HG03108 (cell line): ENCODE results near the gene LRRC8A.
A peak's percentile ranks its signal among the peaks of the same experiment; 100 is the strongest.
"Not testable (repeated sequence)": the region's sequence is repeated elsewhere in the genome, so short reads cannot be mapped to it uniquely, and the experiment has no call there.

Source experiments
- ATAC-seq: cut with Tn5 transposase; IDR thresholded peaks from one replicate; pipeline ENCODE4 v1.9.1; 2021; ENCODE audit warnings: moderate library complexity; ENCODE audit not compliant: unreplicated experiment

The LRRC8A gene

DNA sequence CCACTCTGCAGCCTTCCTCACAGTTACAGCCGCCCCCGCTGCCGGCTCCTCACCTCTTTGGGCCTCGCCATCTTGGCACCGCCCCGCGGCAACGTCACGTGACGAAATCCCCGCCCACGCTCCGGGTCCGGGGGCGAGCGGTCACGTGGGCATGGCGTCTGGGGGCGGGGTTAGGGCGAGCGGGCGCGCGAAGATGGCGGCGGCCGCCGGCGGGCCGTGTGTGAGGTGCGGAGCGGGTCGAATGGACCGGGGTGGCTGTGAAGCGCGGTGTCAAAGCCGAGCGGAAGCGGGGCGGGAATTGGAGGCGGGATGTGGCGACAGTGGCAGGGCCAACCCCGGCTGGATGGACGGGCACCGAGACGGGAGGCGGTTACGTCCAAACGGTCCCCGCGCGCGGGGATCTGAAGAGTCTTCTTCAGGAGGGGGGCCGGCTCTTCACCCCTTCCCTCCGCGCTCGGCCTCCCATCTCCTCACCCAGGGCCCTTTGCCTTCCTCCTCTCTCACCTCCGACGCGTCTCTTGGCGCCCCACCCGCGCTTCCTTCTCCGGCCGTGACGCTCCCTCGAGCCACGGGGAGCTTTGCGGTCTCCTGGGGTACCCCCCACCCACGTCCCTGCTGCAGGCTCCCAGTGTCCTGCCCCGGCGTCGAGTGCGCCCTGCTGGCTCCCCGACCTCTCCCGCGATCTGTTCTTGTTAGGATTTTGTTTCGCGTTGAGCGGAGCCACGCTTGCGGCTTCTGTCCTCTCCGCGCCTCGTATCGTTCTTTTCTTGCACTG, 65.8 kb downstream of the LRRC8A start, which contains the start of the genes DOLK and NUP188:
Gene DOLK, minus strand, starts transcription at position 77 of the 775 bp plus-strand sequence. CDS start 300 bp downstream, outside the sequence.
Gene NUP188, plus strand, starts transcription at position 173 of the 775 bp plus-strand sequence. Its CDS starts 21 bp downstream, at position 194.
- peak; percentile 68 for ATAC-seq

DNA sequence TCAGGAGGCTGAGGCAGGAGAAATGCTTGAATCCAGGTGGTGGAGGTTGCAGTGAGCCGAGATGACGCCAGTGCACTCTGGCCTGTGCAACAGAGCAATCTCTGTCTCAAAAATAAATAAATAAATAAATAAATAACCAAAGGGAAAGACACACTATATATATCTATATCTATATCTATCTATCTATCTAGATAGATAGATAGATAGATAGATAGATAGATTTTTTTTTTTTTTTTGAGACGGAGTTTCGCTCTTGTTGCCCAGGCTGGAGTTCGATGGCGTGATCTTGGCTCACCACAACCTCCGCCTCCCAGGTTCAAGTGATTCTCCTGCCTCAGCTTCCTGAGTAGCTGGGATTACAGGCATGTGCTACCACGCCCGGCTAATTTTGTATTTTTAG, 79.5 kb downstream of the LRRC8A start:
- ATAC-seq: not testable (repeated sequence)
